ENCODE data around the gene TWF1.
"Not testable (repeated sequence)": the region's sequence is repeated elsewhere in the genome, so short reads cannot be mapped to it uniquely, and the experiment has no call there.

Gene TWF1

GRCh38 chr12:43805860-43806736 lies at the start of gene TWF1:
TSS of gene TWF1 (minus strand) at chr12:43806317. CDS start at chr12:43806245, 72 bp downstream.
- DNase-seq, result peak; percentile 96

- no peak for DNase-seq
Observed at GRCh38 chr12:43852744-43853143, 46.6 kb upstream of the TWF1 start.

DNA sequence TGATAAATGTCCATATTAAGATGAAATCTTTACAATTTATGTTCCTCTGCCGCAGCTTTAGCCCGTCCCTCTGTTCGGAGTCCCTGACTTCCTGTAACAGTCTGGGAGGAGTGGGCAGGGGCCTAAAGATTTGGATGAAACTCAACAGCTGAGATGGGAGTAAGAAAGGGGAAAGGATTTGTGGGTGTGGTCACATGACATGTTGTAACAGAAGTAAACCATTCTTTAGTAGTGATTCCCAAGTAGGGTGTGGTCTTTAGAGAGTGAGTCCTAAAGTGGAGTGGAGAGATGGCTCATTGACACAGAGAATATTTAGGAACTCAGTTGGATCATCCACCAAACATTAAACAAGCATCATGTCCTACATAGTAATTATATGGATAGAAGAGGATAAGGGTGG lies 42.7 kb upstream of the TWF1 start:
- DNase-seq, result no peak

DNA sequence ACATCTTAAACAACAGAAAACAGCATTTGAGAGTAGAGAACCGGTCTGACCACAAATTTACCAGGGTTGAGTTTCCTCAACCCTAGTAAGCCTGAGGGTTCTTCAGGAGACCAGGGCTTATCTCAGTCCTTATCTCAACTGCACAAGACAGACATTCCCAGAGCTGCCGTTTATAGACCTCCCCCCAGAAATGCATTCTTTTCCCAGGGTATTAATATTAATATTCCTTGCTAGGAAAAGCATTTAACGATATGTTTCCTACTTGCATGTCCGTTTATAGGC lies 42.0 kb upstream of the TWF1 start:
- DNase-seq, result no peak

- DNase-seq, result not testable (repeated sequence)
Observed at GRCh38 chr12:43847425-43848225, 41.5 kb upstream of the TWF1 start.

GRCh38 chr12:43842259-43842658 lies 36.1 kb upstream of the TWF1 start:
- DNase-seq, result no peak

GRCh38 chr12:43841253-43841652 lies 35.1 kb upstream of the TWF1 start:
- no peak for DNase-seq

- no peak for DNase-seq
Observed at GRCh38 chr12:43840338-43840737, 34.2 kb upstream of the TWF1 start.

DNA sequence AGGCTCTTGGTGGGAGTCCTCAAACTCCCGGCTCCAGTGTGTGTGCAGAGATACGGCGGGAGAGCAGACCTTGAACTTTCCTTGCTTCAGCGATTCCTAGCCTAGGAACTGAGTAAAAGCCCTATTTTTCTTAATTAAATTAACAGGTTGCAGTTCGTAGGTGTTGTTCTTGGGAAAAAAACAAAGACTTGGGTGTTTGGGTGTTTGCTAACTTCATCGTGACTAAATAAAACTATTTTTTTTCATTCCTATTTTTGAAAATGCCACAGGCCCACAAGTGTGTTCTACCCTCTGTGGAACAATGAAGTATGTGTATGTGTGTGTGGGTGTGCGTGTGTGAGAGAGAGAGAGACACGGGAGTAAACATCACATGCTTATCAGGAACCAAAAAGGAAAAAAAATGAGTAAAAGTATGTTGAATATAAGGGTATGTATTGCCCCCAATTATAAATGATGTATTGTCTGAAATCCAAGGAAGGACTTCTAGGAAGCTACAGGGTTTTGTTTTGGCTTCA lies 30.4 kb upstream of the TWF1 start:
- no peak for DNase-seq

DNA sequence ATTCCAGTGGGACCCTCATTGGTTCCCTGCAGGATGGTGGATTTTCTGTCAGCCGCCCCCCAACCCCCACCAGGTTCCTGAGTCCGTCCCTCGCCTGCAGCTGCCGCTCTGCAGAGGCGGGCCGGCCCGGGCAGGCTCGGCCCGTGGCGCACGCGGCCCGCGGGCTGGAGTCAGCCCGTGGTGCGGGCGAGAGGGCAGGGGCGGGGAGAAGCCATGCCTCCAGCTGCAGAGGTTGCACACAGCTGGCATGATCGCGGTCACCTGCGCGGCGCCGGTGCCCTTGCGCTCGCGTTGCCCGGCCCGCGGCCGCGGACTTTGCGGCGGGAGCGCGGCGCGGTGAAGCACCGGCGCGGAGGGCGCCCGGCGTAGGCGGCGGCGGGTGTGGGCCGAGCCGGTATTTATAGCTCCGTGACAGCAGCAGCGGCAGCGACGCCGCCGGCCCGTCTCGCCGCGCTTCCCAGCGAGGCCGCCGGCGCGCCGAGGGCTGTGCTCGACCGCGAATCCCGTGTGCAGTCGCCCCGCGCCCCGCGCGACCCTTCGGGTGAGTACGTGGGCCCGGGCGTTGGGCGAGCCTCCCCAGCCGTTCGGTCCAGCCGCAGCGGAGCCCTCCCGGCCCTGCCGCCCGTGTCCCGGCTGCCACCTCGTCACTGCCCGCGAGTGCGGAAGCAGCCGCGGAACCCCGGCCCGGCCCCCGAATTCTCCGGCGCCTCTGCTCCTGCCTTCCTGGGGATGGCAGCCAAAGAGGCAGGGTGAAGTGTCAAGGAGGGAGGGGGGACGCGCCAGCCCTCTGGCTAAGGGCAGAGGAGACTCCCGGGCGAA lies 29.7 kb upstream of the TWF1 start, which contains the start of gene TMEM117:
Gene TMEM117 (plus strand): TSS at position 426 of the 819 bp plus-strand sequence.
- peak; percentile 86 for DNase-seq

DNA sequence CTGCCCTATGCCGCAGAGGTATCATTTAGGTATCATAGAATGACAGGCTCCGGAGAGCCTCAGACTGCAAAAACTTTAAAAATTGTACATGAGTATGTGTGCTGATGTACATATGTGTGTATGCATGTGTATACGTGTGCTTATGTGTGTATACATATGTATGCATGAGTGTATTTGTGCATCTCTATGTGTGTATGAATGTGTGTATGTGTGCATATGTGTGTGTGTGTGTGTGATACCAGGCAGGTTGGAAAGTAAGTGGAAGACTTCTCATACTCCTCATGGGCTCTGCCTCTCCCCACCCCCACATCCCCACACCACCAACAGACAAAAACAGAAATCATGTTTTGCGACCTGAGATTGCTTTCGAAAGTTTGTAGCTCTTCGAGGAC lies 29.1 kb upstream of the TWF1 start:
- no peak for DNase-seq

DNA sequence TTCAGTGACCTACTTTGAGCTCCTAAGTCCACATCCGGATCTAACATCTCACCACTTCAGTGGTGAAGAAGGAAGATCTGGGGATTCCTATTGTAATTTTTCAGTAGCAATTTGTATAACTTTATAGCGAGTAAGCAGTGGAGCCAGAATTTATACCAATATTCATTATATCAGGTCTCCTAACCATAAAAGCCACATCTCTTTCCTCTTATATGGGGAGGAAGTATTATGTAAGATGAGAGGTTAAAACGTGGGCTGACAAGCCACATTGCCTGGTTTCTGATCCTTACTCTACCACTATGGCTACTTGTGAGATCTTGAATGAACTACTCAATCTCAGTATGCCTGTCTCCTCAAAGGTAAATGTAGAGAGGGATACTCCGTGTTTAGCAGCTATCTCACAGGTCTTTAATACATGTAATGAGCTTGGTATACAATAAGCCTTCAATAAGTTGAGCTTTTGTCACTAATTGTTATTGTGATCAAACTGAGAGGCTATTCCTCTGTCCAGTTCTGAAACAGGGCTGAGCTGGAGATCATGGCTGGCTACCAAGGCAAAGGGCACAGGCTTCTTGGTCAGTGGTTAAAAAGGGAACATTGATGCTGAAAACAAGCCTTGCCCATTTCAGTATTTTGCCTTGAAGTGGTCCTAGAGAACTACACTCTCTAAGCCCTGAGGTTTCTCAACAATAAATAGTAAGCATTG lies 26.5 kb upstream of the TWF1 start:
- DNase-seq, result no peak

GRCh38 chr12:43827093-43827492 lies 21.0 kb upstream of the TWF1 start:
- DNase-seq, result no peak

- no peak for DNase-seq
Observed at GRCh38 chr12:43826681-43827080, 20.6 kb upstream of the TWF1 start.

DNA sequence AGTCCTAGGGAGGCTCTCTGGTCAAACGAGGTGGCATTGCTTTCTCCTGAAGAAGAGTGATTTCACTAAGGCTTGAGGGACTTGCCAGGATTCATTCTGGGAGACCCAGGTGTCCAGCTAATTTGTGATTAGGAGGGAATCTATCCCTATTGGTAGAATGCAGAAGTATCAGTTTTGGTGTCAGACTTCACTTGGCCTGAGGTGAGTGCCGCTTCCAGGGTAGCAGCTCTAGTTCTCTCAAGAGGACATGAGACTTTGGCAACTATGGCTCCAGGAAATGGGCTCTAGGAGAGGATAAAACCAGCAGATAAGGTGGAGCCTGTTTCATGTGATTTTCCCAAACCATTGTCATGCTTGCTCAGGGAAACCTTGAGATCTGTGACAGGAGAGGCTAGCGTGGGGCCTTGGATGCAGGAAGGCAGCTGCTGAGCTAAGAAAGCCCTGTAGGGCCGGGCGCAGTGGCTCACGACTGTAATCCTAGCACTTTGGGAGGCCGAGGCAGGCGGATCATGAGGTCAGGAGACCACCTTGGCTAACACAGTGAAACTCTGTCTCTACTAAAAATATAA lies 18.2 kb upstream of the TWF1 start:
- no peak for DNase-seq

- no peak for DNase-seq
Observed at GRCh38 chr12:43816168-43816567, 10.1 kb upstream of the TWF1 start.

DNA sequence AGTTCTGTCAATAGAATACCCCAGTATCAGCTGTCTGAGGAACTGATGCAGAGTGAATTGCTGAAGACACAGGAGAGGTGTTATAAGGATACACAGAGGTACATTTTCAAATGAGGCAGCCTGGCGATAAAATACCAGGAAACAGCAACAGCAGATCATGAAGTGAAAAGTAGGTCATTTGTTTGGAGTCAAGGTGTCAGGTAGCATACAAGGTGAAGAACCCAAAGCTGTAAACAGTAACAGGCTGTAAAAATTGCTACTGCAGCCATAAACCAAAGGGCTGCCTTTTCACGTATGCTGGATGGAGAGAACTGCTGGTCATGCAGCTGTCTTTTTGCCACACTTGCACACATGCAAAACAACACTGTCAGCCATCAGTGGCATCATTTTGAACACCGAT lies 9.3 kb upstream of the TWF1 start:
- DNase-seq, result no peak

- no peak for DNase-seq
Observed at GRCh38 chr12:43812926-43813325, 6.8 kb upstream of the TWF1 start.

- DNase-seq, result no peak
Observed at GRCh38 chr12:43812057-43812456, 5.9 kb upstream of the TWF1 start.

DNA sequence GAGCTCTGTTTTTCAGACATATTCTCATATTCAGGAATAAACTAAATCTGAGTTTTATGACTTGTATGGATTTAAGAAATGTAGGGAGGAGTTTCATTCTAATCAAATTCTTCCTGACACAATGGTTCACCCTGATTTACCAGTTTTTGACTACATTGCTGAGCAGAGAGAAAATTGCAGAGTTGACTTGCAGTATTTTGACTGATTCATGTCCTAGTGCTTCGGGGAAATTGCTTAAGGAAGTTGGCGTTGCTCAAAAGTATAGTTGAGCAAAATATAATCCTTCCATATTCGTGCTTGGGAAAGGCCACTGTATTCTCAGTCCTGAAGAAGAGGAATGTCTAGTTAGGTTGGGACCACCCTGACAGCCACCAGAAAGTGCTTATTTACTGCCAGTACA lies 1.3 kb upstream of the TWF1 start:
- DNase-seq, result no peak

GRCh38 chr12:43806737-43807072 lies 588 bp upstream of the TWF1 start:
- no peak for DNase-seq

DNA sequence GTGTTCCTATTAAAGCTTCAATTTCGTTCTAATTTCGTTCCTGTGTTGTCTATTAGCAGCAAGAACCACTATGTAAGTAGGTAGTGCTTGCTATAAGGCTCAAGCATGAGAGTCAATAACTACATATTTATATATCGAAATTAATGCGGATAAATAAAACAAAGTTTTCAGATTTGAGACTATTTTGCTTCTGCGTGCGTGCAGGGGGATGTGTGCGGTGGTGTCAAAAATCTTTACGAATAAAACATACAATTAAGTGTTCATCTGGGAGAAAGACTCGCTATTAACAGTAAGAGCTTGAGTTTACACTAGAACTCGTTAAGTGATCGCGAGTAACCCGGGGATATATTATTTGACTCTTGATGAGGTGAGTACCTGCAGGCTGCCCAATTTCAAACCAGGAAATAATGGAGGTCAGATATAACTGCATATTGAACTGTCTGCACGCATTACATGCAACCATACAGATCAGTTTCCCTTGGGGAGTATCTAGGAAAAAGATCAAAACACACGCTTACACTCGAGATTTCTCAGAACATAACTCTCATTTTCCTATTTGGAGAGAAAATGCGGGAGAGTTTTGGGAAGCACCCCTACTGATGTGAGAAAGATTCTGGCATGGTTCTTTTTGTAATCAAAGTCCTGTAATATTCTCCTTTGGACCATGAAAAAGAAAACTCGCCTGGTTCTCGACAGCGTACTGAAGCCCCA lies 813 bp downstream of the TWF1 start:
- no peak for DNase-seq

Data from activated CD8-positive, alpha-beta memory T cell treated with anti-CD3 and anti-CD28 coated beads for 24 hours (primary cell).